Stomach (tissue), 4 donors: Measurements from ENCODE around the gene GUF1.

Experiments used
- CTCF ChIP-seq, 7 experiments: fragments of 450-650 bp in 4 of 7; fragments of 200-600 bp in 3 of 7; sonication (generic) in 3 of 7; IDR thresholded peaks; one replicate each; pipeline ENCODE4 v1.5.1; 2016 to 2019; ENCODE audit warnings: antibody characterized with exemption in 7 of 7, control low read depth in 2 of 7, mild to moderate bottlenecking in 1 of 7
- EP300 ChIP-seq: sonication (generic); formaldehyde crosslinking; IDR thresholded peaks from one replicate; pipeline ENCODE4 v1.6.1; 2017; ENCODE audit warnings: antibody characterized with exemption
- POLR2A ChIP-seq, 4 donors: fragments of 450-650 bp; IDR thresholded peaks; one replicate each; pipeline ENCODE4 v1.6.1; 2016; ENCODE audit warnings: antibody characterized with exemption in 4 of 4, control low read depth in 2 of 4, mild to moderate bottlenecking in 1 of 4, moderate library complexity in 1 of 4

- TF ChIP-seq CTCF (IDR thresholded peaks at IDR 0.05) = no peak
- no peak for TF ChIP-seq EP300
- no peak for TF ChIP-seq POLR2A (IDR thresholded peaks at IDR 0.05)
These were observed 38.4 kb downstream of the GUF1 start for GRCh38 chr4:44716597-44716996.
